22Rv1 (cell line): ENCODE measurements around the gene RIC8A.

Experiments used
- CTCF ChIP-seq: fragments of 450-650 bp; IDR thresholded peaks from 2 replicates; pipeline ENCODE4 v1.5.1; 2017; ENCODE audit warnings: mild to moderate bottlenecking
- ZFX ChIP-seq: fragments of 450-650 bp; IDR thresholded peaks from 2 replicates; pipeline ENCODE4 v1.6.1; 2017; ENCODE audit warnings: antibody characterized with exemption, borderline replicate concordance

GRCh38 chr11:236774-237767, 29.6 kb downstream of the RIC8A start, which contains the start of gene PSMD13:
- TF ChIP-seq CTCF: no peak
- TF ChIP-seq ZFX: no peak
